GM23248 (cell line): ENCODE measurements around the gene SELENOT.

ENCODE experiments used
- EZH2 ChIP-seq: fragments of 200-600 bp; sonication (generic); IDR thresholded peaks from 2 replicates; pipeline ENCODE4 v1.6.1; 2018; ENCODE audit warnings: antibody characterized with exemption, mild to moderate bottlenecking; ENCODE audit not compliant: insufficient read depth, poor library complexity, severe bottlenecking
- EZH2phosphoT487 ChIP-seq: fragments of 200-600 bp; sonication (generic); IDR thresholded peaks from 2 replicates; pipeline ENCODE4 v1.6.1; 2018; ENCODE audit warnings: antibody characterized with exemption, moderate library complexity, mild to moderate bottlenecking, low read depth; ENCODE audit not compliant: insufficient read depth

DNA sequence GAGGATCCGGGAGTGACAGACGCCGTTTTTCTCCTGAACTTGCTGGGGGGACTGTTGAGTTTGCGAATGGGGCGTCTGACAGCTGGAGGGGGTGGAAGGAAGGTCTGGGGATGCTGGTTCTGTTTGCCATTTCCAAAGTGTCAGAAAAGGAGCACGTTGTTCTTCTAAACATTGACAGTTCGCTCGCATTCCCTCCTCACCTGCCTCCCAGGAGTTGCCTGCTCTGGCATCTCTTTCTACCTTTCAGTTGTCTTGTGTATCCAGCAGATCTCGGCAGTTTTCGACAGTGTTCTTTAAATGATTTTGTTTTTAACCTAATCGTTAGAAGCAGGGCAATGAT, 829 bp downstream of the SELENOT start:
- TF ChIP-seq EZH2phosphoT487: no peak
- no peak for TF ChIP-seq EZH2
